Muscle of leg (tissue), 11 donors: ENCODE results near the gene WDR45. TPM values are rescaled to one million over a fixed set of nuclear protein-coding genes. Genes with fewer than 3 reads are reported as not detected.

Source experiments
- DNase-seq: peaks from one replicate; pipeline ENCODE4 v3.0.0; 2013
- H3K27ac ChIP-seq: one replicate; pipeline ENCODE4 v1.5.1; 2013; ENCODE audit warnings: mild to moderate bottlenecking, low read length, control low read depth
- H3K27me3 ChIP-seq: one replicate; pipeline ENCODE4 v1.6.1; 2013; ENCODE audit warnings: low read length; ENCODE audit not compliant: control insufficient read depth, insufficient read depth
- H3K36me3 ChIP-seq: one replicate; pipeline ENCODE4 v1.6.1; 2013; ENCODE audit warnings: low read length; ENCODE audit not compliant: control insufficient read depth, insufficient read depth
- H3K4me1 ChIP-seq: one replicate; pipeline ENCODE4 v1.6.1; 2013; ENCODE audit warnings: low read length; ENCODE audit not compliant: control insufficient read depth, insufficient read depth
- H3K4me3 ChIP-seq: one replicate; pipeline ENCODE4 v1.5.1; 2013; ENCODE audit warnings: low read length, control low read depth
- H3K9me3 ChIP-seq: replicated peaks from 2 replicates; pipeline ENCODE4 v1.6.1; 2013; ENCODE audit warnings: low read depth, low read length; ENCODE audit not compliant: control insufficient read depth
- WGBS: methylation state at CpG from one replicate; pipeline ENCODE4 v1.1.5; 2013; ENCODE audit warnings: missing lambda C conversion rate; ENCODE audit not compliant: insufficient coverage; 5-methylcytosine and 5-hydroxymethylcytosine counted together
- polyA plus RNA-seq, 8 donors: library from polyadenylated mRNA; unstranded; fragments of 120-200 nt; gene quantifications; one replicate each; pipeline versions ENCODE4 v1.2.1 to v1.2.3, GENCODE V29; 2013; ENCODE audit warnings: inconsistent platforms in 1 of 8, low replicate concordance in 1 of 8; ENCODE audit not compliant: insufficient read length in 8 of 8, insufficient read depth in 1 of 8
- total RNA-seq: library from RNA; stranded (reverse); fragments of 120-200 nt; gene quantifications from one replicate; pipeline ENCODE4 v1.2.4, GENCODE V29; 2013

The WDR45 gene
- total and polyA plus RNA-seq, 9 donors = 25.5 to 39.1 (median 36.5) TPM

GRCh38 chrX:49037883-49038475 lies 41.7 kb downstream of the WDR45 start:
- Histone ChIP-seq H3K9me3 (no peaks in the 10 kb centered on the region), H3K4me3 (no peak overlapping the region), H3K4me1 (peaks cover 21% of the 10 kb centered on the region), H3K36me3 (peaks cover 40% of the 10 kb centered on the region), H3K27me3 (no peaks in the 10 kb centered on the region), H3K27ac (no peak overlapping the region)
- 93% methylated on average over 11 of the region's 15 CpGs for WGBS
- no peak for DNase-seq

GRCh38 chrX:49030283-49030682 lies 49.4 kb downstream of the WDR45 start:
- DNase-seq = no peak
- H3K36me3 ChIP-seq = peaks cover 31% of the 10 kb centered on the region
- no peaks in the 10 kb centered on the region for H3K27me3 ChIP-seq
- no peaks in the 10 kb centered on the region for H3K9me3 ChIP-seq
- no peak overlapping the region for H3K27ac ChIP-seq
- no peak overlapping the region for H3K4me3 ChIP-seq
- 81% methylated on average over 4 of the region's 6 CpGs for WGBS
- no peaks in the 10 kb centered on the region for H3K4me1 ChIP-seq

- WGBS = no CpG with 5 or more reads among the region's 6 CpGs
- H3K9me3 ChIP-seq = no peaks in the 10 kb centered on the region
- no peaks in the 10 kb centered on the region for H3K4me1 ChIP-seq
- H3K36me3 ChIP-seq = peaks cover 31% of the 10 kb centered on the region
- no peaks in the 10 kb centered on the region for H3K27me3 ChIP-seq
- no peak overlapping the region for H3K4me3 ChIP-seq
- DNase-seq = no peak
- H3K27ac ChIP-seq = no peak overlapping the region
Observed at GRCh38 chrX:49029876-49030275, 49.8 kb downstream of the WDR45 start.

Other genes with a start within 250 kb of the WDR45 start
- gene PCSK1N, start 244.3 kb downstream of the WDR45 start, total RNA-seq = not detected
- 1 to 10 TPM in 2 of 8 donors, under 1 TPM in 4, not detected in 2; 0.15 to 5.4 (median 0.26) TPM for gene PCSK1N, start 244.3 kb downstream of the WDR45 start, polyA plus RNA-seq
- gene TIMM17B, start 182.1 kb downstream of the WDR45 start, total RNA-seq = 33.7 TPM
- gene TIMM17B, start 182.1 kb downstream of the WDR45 start, polyA plus RNA-seq = 10 to 100 TPM; 29.0 to 44.4 (median 35.4) TPM
- 54.4 TPM for gene PQBP1, start 182.0 kb downstream of the WDR45 start, total RNA-seq
- 10 to 100 TPM; 64.2 to 76.6 (median 70.3) TPM for gene PQBP1, start 182.0 kb downstream of the WDR45 start, polyA plus RNA-seq
- gene SLC35A2, start 168.2 kb downstream of the WDR45 start, total RNA-seq = 7.7 TPM
- 10 to 100 TPM; 15.9 to 22.1 (median 17.0) TPM for gene SLC35A2, start 168.2 kb downstream of the WDR45 start, polyA plus RNA-seq
- gene PIM2, start 160.9 kb downstream of the WDR45 start, total RNA-seq = 1.7 TPM
- 1 to 10 TPM in 7 of 8 donors, under 1 TPM in 1; 0.92 to 2.3 (median 1.7) TPM for gene PIM2, start 160.9 kb downstream of the WDR45 start, polyA plus RNA-seq
- gene OTUD5, start 122.3 kb downstream of the WDR45 start, total RNA-seq = 18.9 TPM
- gene OTUD5, start 122.3 kb downstream of the WDR45 start, polyA plus RNA-seq = 10 to 100 TPM; 37.5 to 45.2 (median 38.4) TPM
- gene KCND1, start 108.0 kb downstream of the WDR45 start, total RNA-seq = 0.66 TPM
- 1 to 10 TPM in 4 of 8 donors, under 1 TPM in 4; 0.72 to 1.7 (median 1.0) TPM for gene KCND1, start 108.0 kb downstream of the WDR45 start, polyA plus RNA-seq
- 9.9 TPM for gene GRIPAP1, start 77.6 kb downstream of the WDR45 start, total RNA-seq
- gene GRIPAP1, start 77.6 kb downstream of the WDR45 start, polyA plus RNA-seq = 10 to 100 TPM; 18.0 to 26.0 (median 22.3) TPM
- gene TFE3, start 36.5 kb downstream of the WDR45 start, total RNA-seq = 10.8 TPM
- 10 to 100 TPM; 20.5 to 27.3 (median 21.4) TPM for gene TFE3, start 36.5 kb downstream of the WDR45 start, polyA plus RNA-seq
- gene CCDC120, start 20.9 kb downstream of the WDR45 start, total RNA-seq = 0.98 TPM
- gene CCDC120, start 20.9 kb downstream of the WDR45 start, polyA plus RNA-seq = 1 to 10 TPM; 3.3 to 6.0 (median 4.1) TPM
- 4.2 TPM for gene PRAF2, start 5.9 kb downstream of the WDR45 start, total RNA-seq
- 10 to 100 TPM; 19.3 to 29.8 (median 23.0) TPM for gene PRAF2, start 5.9 kb downstream of the WDR45 start, polyA plus RNA-seq
- gene GPKOW, start 43.8 kb upstream of the WDR45 start, total RNA-seq = 20.7 TPM
- 10 to 100 TPM; 18.3 to 19.6 (median 19.0) TPM for gene GPKOW, start 43.8 kb upstream of the WDR45 start, polyA plus RNA-seq
- 2.6 TPM for gene MAGIX, start 82.9 kb upstream of the WDR45 start, total RNA-seq
- gene MAGIX, start 82.9 kb upstream of the WDR45 start, polyA plus RNA-seq = 1 to 10 TPM; 1.6 to 2.1 (median 1.7) TPM
- 59.0 TPM for gene PLP2, start 92.0 kb upstream of the WDR45 start, total RNA-seq
- 100 to 1,000 TPM in 5 of 8 donors, 10 to 100 TPM in 3; 79.1 to 166 (median 119) TPM for gene PLP2, start 92.0 kb upstream of the WDR45 start, polyA plus RNA-seq
- gene PRICKLE3, start 106.5 kb upstream of the WDR45 start, total RNA-seq = 1.9 TPM
- 1 to 10 TPM; 2.7 to 5.3 (median 3.9) TPM for gene PRICKLE3, start 106.5 kb upstream of the WDR45 start, polyA plus RNA-seq
- gene SYP, start 120.3 kb upstream of the WDR45 start, total RNA-seq = 1.2 TPM
- 1 to 10 TPM; 1.1 to 2.0 (median 1.3) TPM for gene SYP, start 120.3 kb upstream of the WDR45 start, polyA plus RNA-seq
- 0.09 TPM for gene CACNA1F, start 153.5 kb upstream of the WDR45 start, total RNA-seq
- gene CACNA1F, start 153.5 kb upstream of the WDR45 start, polyA plus RNA-seq = under 1 TPM in 4 of 8 donors, not detected in 4; 0.01 to 0.05 (median 0.03) TPM
- gene CCDC22, start 155.6 kb upstream of the WDR45 start, total RNA-seq = 5.3 TPM
- gene CCDC22, start 155.6 kb upstream of the WDR45 start, polyA plus RNA-seq = 10 to 100 TPM; 10.8 to 15.8 (median 12.6) TPM
- 0.04 TPM for gene FOXP3, start 184.8 kb upstream of the WDR45 start, total RNA-seq
- gene FOXP3, start 184.8 kb upstream of the WDR45 start, polyA plus RNA-seq = under 1 TPM; 0.24 to 0.68 (median 0.54) TPM
- gene PPP1R3F, start 189.9 kb upstream of the WDR45 start, total RNA-seq = 5.5 TPM
- gene PPP1R3F, start 189.9 kb upstream of the WDR45 start, polyA plus RNA-seq = 1 to 10 TPM; 6.1 to 9.0 (median 7.5) TPM
- not detected for gene GAGE10, start 223.8 kb upstream of the WDR45 start, total RNA-seq
- gene GAGE10, start 223.8 kb upstream of the WDR45 start, polyA plus RNA-seq = not detected
- gene GAGE12J, start 242.2 kb upstream of the WDR45 start, total RNA-seq = not detected
- gene GAGE12J, start 242.2 kb upstream of the WDR45 start, polyA plus RNA-seq = not detected